HUDEP-2 (cell line): ENCODE measurements around the gene COG5.
"Not testable (repeated sequence)": the region's sequence is repeated elsewhere in the genome, so short reads cannot be mapped to it uniquely, and the experiment has no call there.

Experiments
- DNase-seq, 76 experiments: peaks; one replicate each; lab custom pipeline; 2025; ENCODE audit not compliant: unreplicated experiment in 76 of 76; lab: John Stamatoyannopoulos, UW

The COG5 gene

GRCh38 chr7:107294182-107294581 is 269.5 kb downstream of the COG5 start:
- no peak for DNase-seq

DNA sequence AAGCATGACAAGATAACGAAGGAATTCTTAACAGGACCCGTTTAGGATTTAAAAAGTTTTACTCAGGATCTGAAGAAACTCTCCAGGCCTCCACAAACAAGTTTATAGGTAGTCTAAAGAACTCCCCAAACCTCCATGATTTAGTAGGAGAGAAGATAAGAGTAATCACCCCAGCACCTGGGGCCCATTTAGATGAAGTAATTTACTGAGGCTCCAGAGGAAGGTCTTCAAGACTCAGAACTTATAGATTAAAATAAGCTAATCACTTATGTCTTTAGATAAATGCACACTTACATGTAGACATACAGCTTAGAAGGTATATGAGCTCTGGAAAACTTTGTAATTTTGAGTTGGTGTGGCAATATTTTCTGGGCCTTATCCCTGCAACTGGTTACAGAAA is 271.1 kb downstream of the COG5 start:
- no peak for DNase-seq

DNA sequence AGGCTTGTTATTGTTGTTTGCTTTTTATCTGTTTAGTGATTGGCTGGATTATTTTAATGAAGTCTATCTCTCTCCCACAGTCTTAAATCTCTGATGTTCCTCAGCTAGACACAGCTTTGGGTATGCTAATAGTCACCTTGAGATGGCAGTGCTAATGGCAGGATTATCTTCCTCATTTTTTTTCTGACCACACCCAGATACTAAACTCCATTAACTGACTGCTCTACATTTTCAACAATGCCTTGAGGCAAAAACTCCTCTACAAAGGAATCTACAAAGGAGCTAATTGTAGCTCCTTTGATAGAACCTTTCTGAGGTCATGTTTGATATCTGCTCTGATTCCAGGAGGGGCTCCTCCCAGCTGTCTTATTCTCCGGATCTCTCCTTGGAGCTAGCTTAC is 272.3 kb downstream of the COG5 start:
- peak in 1 of 76 experiments; percentile 1 for DNase-seq

DNA sequence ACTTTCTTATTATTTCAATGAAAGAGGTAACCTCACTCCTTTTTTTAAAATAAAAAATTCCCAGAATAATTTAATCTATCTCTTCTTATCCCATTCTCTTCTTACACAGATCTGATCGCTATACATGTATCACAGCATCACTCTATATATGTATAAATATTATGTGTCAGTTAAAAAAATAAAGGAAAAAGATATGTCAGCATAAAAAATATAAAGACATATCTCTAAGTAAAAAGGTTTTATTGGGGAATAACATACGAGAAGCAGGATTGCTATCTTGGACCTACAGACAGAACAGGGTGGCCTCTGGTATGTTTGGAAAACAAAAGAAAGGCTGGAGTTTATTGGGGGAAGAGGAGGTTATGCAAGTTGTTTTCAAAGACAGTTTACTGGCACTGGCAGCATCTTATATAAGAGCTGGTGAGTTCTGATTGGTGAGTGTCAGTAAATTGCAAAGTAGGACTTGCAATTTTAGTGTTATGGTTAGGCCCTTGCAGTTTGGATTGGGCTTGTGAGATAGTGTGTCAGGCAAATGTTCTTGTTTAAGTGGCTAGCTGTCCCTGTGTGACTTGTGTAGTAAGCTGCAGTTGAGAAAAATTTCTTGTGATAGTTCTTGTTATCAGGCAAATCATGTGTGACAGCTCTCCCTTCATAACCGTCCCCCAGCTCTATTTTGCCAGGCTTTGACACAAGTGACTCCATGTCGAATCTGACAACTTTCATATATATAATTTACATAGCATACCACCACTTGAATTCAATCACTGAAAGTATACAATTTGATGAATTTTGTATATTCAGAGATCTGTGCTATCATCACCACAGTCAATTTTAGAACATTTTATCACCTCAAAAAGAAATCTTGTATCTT is 276.7 kb downstream of the COG5 start:
- no peak for DNase-seq

DNA sequence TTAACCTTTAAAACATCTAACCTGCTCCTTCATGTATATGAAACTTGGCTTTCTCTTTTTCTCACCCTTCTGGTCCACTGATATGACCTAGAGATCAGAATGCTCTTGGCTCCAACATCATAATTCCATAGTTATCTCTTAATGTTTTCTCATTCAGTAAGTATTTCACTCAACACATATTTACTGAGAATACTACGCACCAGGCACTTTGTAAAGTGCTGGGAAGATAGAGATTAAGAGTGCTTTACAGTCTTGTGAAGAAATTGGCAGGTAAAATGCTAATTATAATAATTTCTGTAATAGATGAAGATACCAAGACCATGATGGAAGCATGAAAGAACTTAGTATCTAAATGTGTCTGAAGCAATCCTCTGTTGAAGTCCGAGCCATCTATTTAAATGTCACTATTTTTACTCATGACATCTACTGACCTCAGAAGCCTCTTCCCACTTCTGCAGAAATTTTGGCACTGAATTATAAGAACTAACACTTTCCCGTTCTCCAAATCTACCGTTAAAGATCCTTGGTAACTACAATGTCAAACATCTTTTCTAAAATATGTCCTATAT is 278.7 kb downstream of the COG5 start:
- DNase-seq: no peak

- DNase-seq: no peak
Observed at GRCh38 chr7:107277331-107277730, 286.4 kb downstream of the COG5 start.

DNA sequence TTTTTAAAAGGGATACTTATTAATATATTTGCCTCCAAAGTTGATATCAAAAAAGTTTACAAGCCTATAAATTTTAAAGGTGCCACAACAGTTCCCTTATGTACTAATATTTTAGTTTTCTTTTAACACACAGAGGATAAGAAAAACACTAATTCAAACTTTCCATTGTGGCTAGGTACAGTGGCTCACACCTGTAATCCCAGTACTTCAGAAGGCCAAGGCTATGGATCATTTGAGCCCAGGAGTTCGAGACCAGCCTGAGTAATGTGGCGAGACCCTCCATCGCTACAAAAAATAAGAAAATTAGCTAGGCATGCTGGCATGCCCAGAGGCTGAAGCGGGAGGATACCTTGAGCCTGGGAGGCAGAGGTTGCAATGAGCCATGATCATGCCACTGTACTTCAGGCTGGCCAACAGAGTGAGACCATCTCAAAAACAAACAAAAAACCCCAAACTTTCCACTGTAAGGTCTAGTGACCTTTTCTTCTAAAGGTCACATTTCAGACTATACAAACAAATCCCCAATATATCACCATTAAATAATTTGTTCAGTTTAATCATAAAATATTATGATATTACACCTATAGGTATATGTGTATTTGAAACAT is 287.4 kb downstream of the COG5 start:
- no peak for DNase-seq

GRCh38 chr7:107274506-107274905 is 289.2 kb downstream of the COG5 start:
- DNase-seq: no peak

- no peak for DNase-seq
Observed at GRCh38 chr7:107269790-107270189, 293.9 kb downstream of the COG5 start.

DNA sequence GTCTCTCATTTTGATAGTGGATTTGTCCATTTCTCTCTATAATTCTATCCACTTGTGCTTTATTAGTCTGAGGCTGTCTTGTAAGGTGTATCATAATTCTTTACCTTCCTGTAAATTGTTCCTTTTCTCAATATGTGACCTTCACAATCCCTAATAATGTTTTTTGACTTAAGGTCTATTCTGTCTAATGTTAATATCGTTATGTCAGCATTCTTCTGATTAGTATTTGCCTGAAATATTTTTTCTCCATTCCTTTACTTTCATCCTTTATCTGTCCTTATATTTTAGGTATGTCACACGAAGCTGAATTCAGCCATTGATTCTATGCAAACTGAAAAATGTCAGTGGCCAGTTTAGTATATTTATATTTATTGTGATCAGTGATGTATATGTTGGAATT is 295.1 kb downstream of the COG5 start:
- DNase-seq: no peak

- no peak for DNase-seq
Observed at GRCh38 chr7:107267138-107267537, 296.6 kb downstream of the COG5 start.

- no peak for DNase-seq
Observed at GRCh38 chr7:107264723-107265122, 299.0 kb downstream of the COG5 start.

- peak in 1 of 76 experiments; percentile 2 for DNase-seq
Observed at GRCh38 chr7:107262857-107263256, 300.9 kb downstream of the COG5 start.

GRCh38 chr7:107258737-107259136 is 305.0 kb downstream of the COG5 start:
- DNase-seq: no peak

GRCh38 chr7:107255602-107256001 is 308.1 kb downstream of the COG5 start:
- DNase-seq: no peak

DNA sequence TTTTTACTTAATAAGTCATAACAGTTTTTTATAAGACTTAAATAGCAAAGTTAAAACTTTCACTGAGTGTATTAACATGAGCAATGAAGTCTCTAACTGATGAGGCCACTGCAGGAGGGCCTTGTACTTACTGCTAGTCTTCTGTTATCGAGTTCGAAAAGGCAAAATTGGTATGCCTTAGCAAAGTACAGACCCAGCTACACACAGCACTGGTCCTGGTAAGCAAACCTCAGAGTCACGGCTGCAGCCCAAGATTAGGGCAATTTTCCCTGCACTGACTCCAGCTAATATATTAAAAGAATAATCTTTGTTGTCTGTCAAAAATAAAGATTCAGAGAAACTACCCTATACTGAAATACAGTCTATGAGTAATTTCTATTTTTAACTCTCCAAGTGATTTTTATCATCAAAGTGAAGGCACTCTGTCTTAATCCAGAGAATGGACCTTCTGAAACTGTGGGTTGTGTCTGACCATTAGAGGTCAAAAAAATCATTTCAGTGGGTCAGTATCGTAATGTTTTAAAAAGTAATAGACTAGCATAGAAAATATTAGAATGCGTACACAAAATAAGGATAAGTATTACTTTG is 309.2 kb downstream of the COG5 start:
- DNase-seq: no peak

GRCh38 chr7:107253599-107253998 is 310.1 kb downstream of the COG5 start:
- no peak for DNase-seq

GRCh38 chr7:107251963-107252362 is 311.8 kb downstream of the COG5 start:
- no peak for DNase-seq

- no peak for DNase-seq
Observed at GRCh38 chr7:107248551-107249316, 315.0 kb downstream of the COG5 start.

GRCh38 chr7:107246836-107247235 is 316.9 kb downstream of the COG5 start:
- DNase-seq: not testable (repeated sequence)

DNA sequence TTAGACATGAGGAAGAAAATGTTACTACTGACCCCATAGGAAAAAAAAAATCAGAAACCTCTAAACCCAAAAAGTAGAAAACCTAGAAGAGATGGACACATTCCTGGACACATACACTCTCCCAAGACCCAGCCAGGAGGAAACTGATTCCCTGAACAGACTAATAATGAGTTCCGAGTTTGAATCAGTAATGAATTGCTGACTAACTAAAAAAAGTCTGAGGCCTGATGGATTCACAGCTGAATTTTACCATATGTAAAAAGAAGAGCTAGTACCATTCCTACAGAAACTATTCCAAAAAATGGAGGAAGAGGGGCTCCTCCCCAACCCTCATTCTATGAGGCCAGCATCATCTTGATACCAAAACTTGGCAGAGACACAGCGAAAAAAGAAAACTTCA is 319.1 kb downstream of the COG5 start:
- DNase-seq: no peak
